ENCODE data around the gene STX3.
"Not testable (repeated sequence)": the region's sequence is repeated elsewhere in the genome, so short reads cannot be mapped to it uniquely, and the experiment has no call there.

Gene STX3

DNA sequence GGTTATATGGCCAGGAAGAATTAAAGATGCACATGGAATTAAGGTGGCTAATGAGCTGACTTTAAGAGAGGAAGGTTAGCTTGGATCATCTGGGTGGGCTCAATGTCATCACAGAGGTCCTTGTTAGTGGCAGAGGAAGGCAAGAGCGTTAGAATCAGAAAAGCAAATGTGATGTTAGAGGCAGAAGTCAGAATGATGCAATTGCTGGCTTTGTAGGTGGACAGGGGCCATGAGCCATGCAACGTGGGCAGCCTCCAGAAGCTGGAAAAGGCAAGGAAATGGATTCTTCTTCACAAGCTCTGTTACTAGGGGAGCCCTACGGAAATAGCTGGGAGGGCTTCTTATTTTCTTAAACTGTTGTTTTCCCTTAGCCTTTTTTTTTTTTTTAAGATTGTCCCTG is 92.5 kb downstream of the STX3 start:
- no peak for DNase-seq

DNA sequence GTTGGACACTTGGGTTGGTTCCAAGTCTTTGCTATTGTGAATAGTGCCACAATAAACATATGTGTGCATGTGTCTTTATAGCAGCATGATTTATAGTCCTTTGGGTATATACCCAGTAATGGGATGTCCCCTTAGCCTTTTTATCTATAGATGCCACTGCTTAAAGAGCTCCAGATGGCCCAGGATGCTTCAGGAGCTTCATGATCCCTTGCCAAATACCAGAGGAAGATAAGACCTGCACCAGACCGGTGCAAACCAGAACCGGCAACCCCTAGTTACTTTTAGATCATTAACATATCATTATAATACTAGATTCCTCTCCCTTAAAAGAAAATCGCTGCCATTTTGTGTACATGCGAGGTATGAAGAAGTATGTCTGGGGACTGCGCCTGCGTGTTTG is 93.3 kb downstream of the STX3 start:
- DNase-seq: not testable (repeated sequence)

DNA sequence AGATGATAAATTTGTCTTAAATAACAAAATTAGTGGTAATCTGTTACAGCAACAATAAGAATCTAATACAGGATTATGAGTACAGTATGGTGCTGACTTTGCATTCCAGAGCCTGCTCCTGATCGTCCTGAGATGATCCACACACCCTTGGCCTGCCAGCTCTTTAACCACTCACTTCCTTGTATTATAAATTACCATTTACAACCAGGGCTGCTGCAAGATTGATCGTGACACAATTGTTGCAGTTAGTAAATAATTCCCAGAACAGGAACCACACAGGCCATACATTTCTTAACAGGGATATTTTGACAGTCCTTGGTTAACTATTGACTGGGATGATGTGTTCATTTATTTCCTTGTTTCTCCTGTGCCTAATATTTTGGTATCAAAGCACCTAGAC is 94.0 kb downstream of the STX3 start:
- no peak for DNase-seq

DNA sequence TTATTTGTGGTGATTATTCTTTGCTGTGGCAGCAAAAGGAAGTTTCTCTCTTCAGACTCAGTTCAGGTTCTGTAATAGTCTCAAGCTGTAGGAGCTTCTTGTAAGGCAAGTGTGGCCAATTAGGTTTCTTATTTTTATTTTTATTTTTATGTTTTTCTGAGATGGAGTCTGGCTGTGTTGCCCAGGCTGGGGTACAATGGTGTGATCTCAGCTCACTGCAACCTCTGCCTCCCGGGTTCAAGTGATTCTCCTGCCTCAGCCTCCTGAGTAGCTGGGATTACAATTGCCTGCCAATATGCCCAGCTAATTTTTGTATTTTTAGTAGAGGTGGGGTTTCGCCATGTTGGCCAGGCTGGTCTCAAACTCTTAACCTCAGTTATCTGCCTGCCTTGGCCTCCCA is 94.4 kb downstream of the STX3 start:
- DNase-seq: not testable (repeated sequence)

DNA sequence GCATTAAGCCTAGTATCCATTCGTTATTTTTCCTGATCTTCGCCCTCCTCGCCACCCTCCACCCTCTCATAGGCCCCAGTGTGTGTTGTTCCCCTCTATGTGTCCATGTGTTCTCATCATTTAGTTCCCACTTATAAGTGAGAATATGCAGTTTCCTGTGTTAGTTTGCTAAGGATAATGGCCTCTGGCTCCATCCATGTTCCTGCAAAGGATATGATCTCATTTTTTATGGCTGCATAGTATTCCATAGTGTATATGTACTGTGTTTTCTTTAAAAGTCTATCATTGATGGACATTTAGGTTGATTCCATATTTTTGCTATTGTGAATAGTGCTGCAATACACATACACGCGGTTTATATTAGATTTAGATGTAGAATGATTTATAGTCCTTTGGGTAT is 96.2 kb downstream of the STX3 start:
- DNase-seq: not testable (repeated sequence)

DNA sequence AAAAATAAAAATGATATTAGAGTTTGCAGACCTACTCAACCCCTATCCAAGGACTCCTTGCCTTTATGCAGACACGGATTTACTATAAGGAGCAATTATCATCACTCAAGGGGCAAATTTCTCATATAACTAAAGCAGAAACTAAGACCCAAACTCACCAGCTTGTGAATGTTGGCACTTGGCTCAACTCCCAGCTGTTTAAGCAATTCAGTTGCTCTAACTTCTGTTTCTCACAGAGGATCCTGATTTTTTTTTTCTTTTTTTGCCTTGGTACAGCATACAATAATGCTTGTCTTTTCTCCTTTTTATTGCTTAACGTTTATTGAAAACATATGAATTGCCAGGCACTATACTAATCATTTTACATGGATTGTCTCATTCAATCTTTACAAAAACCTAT is 99.7 kb downstream of the STX3 start:
- no peak for DNase-seq
